ENCODE data around the gene PPIH. TPM values are rescaled to one million over a fixed set of nuclear protein-coding genes. Genes with fewer than 3 reads are reported as not detected.
"Not testable (repeated sequence)": the region's sequence is repeated elsewhere in the genome, so short reads cannot be mapped to it uniquely, and the experiment has no call there.

PPIH gene
- total RNA-seq (10 to 100 TPM; 31.1 to 39.2 TPM), total RNA-seq (25.4 to 42.2 reads per million in 2 donors)

DNA sequence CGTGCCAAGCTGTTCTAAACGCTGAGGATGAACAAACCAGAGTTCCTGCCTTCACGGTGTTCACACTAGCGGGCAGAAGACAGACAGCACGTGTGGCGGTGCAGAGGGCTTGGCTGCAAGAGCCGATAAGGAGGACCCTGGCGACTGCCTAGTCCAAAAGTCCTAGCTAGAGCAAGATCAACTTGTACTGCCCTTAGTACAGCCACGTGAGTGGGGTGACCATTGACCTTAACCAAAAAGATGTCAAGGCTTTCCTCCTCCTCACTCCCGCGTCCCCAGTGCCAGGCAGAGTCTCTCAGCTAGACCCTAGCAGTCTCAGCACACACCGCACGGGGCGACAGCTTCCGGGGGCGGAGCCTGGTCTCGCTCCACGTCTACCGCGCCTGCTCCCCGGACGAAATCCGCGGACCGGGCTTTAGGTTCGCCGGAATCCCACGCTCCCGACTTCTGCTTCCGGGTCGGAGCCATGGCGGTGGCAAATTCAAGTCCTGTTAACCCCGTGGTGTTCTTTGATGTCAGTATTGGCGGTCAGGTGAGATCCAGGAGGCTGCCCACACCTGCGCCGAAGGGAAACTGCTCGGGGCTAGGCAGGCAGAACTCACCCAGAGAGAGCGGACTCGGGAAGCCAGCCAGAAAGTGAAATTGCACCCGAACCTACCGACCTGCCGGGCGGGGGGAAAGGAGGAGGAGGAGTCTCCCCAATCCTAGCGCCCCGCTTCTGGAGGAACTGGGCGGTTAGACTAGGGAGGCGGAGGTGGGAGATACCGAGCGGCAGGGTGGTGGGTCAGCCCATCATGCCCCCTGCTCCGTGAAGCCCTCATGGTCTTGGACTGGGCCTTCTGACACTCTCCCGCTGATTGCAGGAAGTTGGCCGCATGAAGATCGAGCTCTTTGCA is at the start of gene PPIH:
Gene PPIH (plus strand): TSS at position 443 of the 896 bp plus-strand sequence. CDS start 24 bp downstream, at position 467.
- ATAC-seq: peak; percentile 99
- H3K9me3 ChIP-seq (ENCODE audit: control insufficient read depth, low read length, poor library complexity, severe bottlenecking): no peaks in the 10 kb centered on the region
- H3K4me3 Mint-ChIP-seq: peak within 1 kb of the TSS; percentile 98
- H3K36me3 Mint-ChIP-seq (ENCODE audit: low read depth): peaks cover 2% of the 10 kb centered on the region
- no peaks in the 10 kb centered on the region for H3K27me3 Mint-ChIP-seq
- peaks cover 23% of the 10 kb centered on the region for H3K4me1 Mint-ChIP-seq
- H3K27ac Mint-ChIP-seq: peak within 1 kb of the TSS; percentile 88
- peak; percentile 87 to 89 (median 89) for DNase-seq

DNA sequence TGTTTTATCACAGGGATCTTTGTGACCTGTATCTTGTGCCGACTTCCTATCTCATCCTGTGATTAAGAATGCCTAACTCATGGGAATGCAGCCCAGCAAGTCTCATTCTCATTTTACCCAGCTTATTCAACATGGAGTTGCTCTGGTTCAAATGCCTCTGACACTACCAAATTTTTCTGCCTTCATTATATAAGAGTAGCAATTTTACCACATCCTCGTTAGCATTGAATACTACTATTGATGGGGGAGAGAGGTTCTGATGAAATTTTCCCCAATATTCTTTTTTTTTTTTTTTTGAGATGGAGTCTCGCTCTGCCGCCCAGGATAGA is 44.5 kb upstream of the PPIH start:
- H3K27me3 Mint-ChIP-seq: no peaks in the 10 kb centered on the region
- H3K27ac Mint-ChIP-seq: no peak overlapping the region
- ATAC-seq: no peak
- H3K36me3 Mint-ChIP-seq (ENCODE audit: low read depth): no peaks in the 10 kb centered on the region
- H3K4me1 Mint-ChIP-seq: no peaks in the 10 kb centered on the region
- no peaks in the 10 kb centered on the region for H3K9me3 ChIP-seq (ENCODE audit: control insufficient read depth, low read length, poor library complexity, severe bottlenecking)
- H3K4me3 Mint-ChIP-seq: no peak overlapping the region
- DNase-seq: no peak

DNA sequence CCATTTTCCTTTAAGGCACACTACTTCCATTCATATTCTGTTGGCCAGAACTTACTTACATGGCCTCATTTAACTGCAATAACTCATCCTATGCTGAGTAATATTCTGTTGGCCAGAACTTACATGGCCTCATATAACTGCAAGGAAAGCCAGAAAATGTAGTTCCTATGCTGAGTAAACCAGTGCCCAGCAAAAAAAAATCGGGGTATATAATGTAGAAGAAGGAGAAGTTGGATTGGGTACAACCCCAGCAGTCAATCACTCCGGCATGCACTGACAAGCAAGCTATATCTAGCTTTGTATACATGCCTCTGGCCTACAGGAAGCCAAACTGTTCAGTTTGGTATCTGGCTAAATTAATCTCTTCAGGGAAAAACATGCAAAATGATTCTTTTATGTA is 39.4 kb upstream of the PPIH start:
- H3K36me3 Mint-ChIP-seq (ENCODE audit: low read depth): no peaks in the 10 kb centered on the region
- H3K4me1 Mint-ChIP-seq: no peaks in the 10 kb centered on the region
- H3K27me3 Mint-ChIP-seq: no peaks in the 10 kb centered on the region
- H3K9me3 ChIP-seq (ENCODE audit: control insufficient read depth, low read length, poor library complexity, severe bottlenecking): no peaks in the 10 kb centered on the region
- no peak overlapping the region for H3K4me3 Mint-ChIP-seq
- ATAC-seq (no peak), DNase-seq (no peak)
- no peak overlapping the region for H3K27ac Mint-ChIP-seq

DNA sequence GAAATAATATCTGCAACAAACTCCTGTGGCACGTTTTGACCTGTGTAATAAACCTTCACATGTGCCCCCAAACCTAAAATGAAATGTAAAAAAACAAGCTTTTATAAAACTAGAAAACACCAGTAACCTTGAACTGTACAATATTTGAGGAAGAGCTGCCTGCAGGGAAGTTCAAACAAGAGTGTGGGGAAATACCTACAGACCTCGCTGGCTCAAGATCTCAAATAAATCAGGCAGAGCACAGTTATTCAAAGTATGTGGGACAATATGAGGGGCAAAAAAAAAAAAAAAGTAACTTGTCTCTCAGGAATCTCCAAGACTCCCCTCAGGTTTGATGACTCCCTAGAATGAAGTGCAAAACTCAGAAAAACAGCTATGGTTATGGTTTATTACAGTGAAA is 37.9 kb upstream of the PPIH start:
- H3K27ac Mint-ChIP-seq: no peak overlapping the region
- no peaks in the 10 kb centered on the region for H3K4me1 Mint-ChIP-seq

DNA sequence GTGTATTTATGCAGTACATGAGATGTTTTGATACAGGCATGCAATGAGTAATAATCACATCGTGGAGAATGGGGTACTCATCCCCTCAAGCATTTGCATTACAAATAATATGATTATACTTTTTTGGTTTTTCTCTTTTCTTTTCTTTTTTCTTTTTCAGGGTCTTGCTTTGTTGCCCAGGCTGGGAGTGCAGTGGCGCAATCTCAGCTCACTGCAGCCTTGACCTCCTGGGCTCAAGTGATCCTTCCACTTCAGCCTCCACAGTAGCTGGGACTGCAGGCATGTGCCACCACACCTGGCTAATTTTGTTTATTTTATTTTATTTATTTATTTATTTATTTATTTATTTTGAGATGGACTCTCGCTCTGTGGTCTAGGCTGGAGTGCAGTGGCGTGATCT is 37.0 kb upstream of the PPIH start:
- H3K4me1 Mint-ChIP-seq; H3K36me3 Mint-ChIP-seq (ENCODE audit: low read depth); H3K27me3 Mint-ChIP-seq; H3K9me3 ChIP-seq (ENCODE audit: control insufficient read depth, low read length, poor library complexity, severe bottlenecking); H3K4me3 Mint-ChIP-seq; DNase-seq; ATAC-seq; H3K27ac Mint-ChIP-seq: not testable (repeated sequence)

More for the DNA sequence above, 37.9 kb upstream of the PPIH start:
- Mint-ChIP-seq H3K27me3 (no peaks in the 10 kb centered on the region), H3K36me3 (ENCODE audit: low read depth) (peaks cover 4% of the 10 kb centered on the region), H3K4me3 (no peak overlapping the region)
- no peak for DNase-seq
- no peak for ATAC-seq
- H3K9me3 ChIP-seq (ENCODE audit: control insufficient read depth, low read length, poor library complexity, severe bottlenecking): no peaks in the 10 kb centered on the region

DNA sequence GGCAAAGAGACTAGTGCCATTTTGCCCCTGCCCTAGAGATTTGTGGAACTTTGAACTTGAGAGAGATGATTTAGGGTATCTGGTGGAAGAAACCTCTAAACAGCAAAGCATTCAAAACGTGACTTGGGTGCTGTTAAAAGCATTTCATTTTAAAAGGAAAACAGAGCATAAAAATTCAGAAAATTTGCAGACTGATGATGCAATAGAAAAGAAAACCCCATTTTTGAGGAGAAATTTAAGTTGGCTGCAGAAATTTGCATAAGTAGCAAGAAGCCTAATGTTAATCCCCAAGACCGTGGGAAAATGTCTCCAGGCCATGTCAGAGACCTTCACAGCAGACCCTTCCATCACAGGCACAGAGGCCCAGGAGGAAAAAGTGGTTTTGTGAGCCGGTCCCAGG is 31.0 kb upstream of the PPIH start:
- not testable (repeated sequence) for DNase-seq; H3K27ac Mint-ChIP-seq; H3K4me1 Mint-ChIP-seq; H3K36me3 Mint-ChIP-seq (ENCODE audit: low read depth); ATAC-seq; H3K4me3 Mint-ChIP-seq; H3K9me3 ChIP-seq (ENCODE audit: control insufficient read depth, low read length, poor library complexity, severe bottlenecking); H3K27me3 Mint-ChIP-seq

DNA sequence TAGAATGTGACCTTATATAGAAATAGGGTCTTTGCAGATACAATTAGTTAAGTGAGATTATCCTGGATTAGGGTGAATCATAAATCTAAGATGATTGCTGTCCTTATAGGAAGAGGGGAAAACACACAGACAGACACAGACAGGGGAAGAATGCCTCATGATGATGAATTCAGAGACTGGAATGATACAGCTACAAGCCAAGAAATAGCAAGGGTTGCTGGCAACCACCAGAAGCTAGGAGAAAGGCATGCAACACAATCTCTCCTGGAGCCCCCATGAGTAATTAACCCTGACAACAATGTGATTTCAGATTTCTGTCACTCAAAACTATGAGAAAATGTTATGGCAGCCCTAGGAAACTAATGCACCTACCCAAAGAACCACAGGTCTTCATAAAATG is 19.1 kb upstream of the PPIH start:
- H3K27ac Mint-ChIP-seq: no peak overlapping the region

DNA sequence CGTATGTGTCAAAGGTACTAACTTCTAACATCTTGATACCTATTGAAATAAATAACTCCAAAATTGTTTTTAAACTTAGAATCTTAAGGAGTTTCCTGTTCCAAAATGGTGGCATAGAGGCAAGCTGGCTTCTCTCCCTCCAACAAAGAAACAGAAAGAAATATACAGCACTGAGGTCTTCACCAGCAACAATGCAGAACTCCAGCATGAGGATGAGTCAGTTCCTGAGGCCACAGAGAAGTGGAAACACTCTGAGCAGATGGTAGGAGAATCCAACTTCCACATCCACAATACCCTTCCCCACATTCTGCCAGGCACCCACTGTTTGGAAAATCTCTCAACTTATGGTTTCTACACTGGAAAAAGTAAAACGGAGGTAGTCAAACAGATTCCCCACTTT is 12.2 kb upstream of the PPIH start:
- H3K27ac Mint-ChIP-seq: no peak overlapping the region
- H3K9me3 ChIP-seq (ENCODE audit: control insufficient read depth, low read length, poor library complexity, severe bottlenecking): no peaks in the 10 kb centered on the region
- DNase-seq: no peak
- peaks cover 2% of the 10 kb centered on the region for H3K36me3 Mint-ChIP-seq (ENCODE audit: low read depth)
- H3K27me3 Mint-ChIP-seq: no peaks in the 10 kb centered on the region
- no peak for ATAC-seq
- no peaks in the 10 kb centered on the region for H3K4me1 Mint-ChIP-seq
- no peak overlapping the region for H3K4me3 Mint-ChIP-seq

More for the DNA sequence above, 19.1 kb upstream of the PPIH start:
- no peaks in the 10 kb centered on the region for H3K27me3 Mint-ChIP-seq
- no peaks in the 10 kb centered on the region for H3K4me1 Mint-ChIP-seq
- H3K9me3 ChIP-seq (ENCODE audit: control insufficient read depth, low read length, poor library complexity, severe bottlenecking): no peaks in the 10 kb centered on the region
- ATAC-seq (no peak), DNase-seq (no peak)
- peaks cover 2% of the 10 kb centered on the region for H3K36me3 Mint-ChIP-seq (ENCODE audit: low read depth)
- H3K4me3 Mint-ChIP-seq: no peak overlapping the region

DNA sequence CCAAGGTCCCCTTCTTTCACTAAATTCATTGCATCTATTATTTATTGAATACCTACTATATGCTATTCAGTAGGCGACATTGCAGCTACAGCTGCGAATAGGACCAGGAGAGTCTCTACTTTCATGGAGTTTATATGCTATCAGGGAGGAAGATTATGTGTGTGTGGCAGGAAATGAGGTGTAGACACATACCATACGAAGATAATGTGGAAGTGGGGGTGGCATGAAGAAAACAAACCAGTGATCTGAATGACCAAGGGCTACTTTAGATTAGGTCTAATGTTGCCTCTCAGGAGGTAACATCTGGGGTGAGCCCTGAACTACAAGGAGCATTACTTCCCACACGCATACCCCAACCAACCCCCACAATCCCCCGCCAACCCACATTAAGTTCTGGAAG is 1.0 kb upstream of the PPIH start:
- peak overlapping the region; percentile 88 for H3K27ac Mint-ChIP-seq
- H3K27me3 Mint-ChIP-seq: no peaks in the 10 kb centered on the region
- ATAC-seq (no peak), DNase-seq (no peak)
- peaks cover 23% of the 10 kb centered on the region for H3K4me1 Mint-ChIP-seq
- peak overlapping the region; percentile 98 for H3K4me3 Mint-ChIP-seq
- H3K9me3 ChIP-seq (ENCODE audit: control insufficient read depth, low read length, poor library complexity, severe bottlenecking): no peaks in the 10 kb centered on the region
- H3K36me3 Mint-ChIP-seq (ENCODE audit: low read depth): peaks cover 2% of the 10 kb centered on the region

DNA sequence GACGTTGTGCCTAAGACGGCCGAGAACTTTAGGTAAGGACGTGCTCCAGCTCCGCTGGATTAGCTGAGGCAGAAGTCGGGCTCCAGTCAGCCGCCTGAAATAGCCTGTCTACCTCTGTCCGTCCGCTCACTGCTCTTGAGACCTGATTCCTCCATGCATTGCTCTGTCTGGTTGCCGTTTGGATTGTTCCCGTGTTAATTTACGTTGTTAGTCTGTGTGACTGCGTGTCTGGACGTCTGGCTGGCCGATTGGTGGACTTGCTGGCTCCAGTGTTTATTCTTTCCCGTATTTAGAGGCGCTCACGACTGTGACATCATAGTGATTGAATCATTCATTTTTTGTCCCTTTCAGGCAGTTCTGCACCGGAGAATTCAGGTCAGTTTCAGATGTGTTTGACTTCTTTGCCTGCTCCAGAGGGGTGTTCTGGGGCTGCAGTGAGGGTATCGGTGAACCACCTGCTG is 684 bp downstream of the PPIH start:
- Mint-ChIP-seq H3K27ac (peak overlapping the region; percentile 88), H3K27me3 (no peaks in the 10 kb centered on the region), H3K36me3 (ENCODE audit: low read depth) (peaks cover 2% of the 10 kb centered on the region), H3K4me3 (peak overlapping the region; percentile 98), H3K4me1 (peaks cover 23% of the 10 kb centered on the region)
- DNase-seq (no peak), ATAC-seq (no peak)
- no peaks in the 10 kb centered on the region for H3K9me3 ChIP-seq (ENCODE audit: control insufficient read depth, low read length, poor library complexity, severe bottlenecking)

DNA sequence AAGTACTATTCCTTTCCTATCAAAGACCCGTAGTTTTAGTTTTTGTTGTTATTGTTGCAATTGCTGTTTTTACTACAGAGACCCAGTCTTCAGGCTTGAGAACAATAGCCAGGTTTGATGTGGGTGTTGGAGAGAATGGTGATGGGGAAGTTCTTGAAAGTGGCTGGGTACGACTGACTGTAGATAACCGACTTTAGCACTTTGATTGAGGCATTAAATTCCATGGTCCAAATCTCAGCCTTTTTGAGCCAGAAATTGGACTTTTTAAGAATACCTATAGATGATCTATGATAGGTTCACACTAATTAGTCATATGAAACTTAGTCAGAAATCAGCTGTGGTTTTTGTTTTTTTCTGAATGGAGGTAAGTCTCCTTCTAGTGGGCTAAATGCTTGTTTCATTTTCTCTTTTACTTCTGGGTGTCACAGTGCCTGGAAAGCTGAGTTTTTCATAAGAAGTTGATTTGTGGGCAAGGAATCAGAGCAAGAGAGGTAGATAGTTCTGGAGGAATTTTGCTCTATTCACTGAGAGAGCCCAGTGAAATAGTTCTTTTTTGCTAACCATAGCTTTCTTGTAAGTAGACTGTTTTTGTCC is 2.8 kb downstream of the PPIH start:
- ATAC-seq: no peak
- Mint-ChIP-seq H3K27me3 (no peaks in the 10 kb centered on the region), H3K36me3 (ENCODE audit: low read depth) (peaks cover 2% of the 10 kb centered on the region), H3K4me1 (peaks cover 23% of the 10 kb centered on the region), H3K4me3 (peak overlapping the region; percentile 57), H3K27ac (no peak overlapping the region)
- H3K9me3 ChIP-seq (ENCODE audit: control insufficient read depth, low read length, poor library complexity, severe bottlenecking): no peaks in the 10 kb centered on the region
- DNase-seq: no peak

DNA sequence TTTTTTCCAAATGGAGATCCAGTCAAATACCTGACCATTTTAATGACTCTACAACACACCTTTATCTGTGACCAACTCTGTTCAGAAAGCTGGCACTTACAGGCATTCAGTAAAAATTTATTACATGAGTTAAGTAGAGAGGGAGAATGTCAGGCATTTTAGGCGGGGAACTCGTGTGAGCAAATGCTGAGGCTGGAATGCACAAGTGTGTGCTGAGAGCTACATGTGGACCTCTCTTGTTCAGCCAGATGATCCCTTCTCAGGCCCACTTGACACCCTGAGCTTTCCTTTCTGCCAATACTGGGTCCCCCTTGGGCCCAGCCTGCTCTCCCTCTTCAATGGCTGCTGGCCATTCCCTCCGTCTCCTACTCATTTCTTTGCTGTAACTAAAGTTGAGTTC is 11.7 kb downstream of the PPIH start:
- no peak overlapping the region for H3K27ac Mint-ChIP-seq

DNA sequence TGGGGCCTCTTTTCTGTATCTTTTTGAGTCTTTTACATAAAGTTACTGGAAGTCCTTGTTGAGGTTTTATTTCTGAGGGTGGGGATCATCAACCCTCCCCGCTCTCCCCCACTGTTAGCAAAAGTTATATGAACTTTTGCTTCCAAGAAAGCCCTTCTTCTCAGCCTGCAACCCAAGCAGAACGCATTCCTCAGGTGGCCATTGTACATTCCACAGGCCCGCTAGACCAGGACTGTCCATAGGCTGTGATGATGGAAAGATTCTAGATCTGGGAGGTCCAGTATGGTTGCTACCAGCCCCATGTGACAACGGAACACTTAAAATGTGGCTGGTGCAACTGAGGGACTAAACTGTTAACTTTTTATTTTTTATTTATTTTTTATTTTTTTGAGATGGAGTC is 12.2 kb downstream of the PPIH start:
- peaks cover 3% of the 10 kb centered on the region for H3K4me1 Mint-ChIP-seq
- H3K27me3 Mint-ChIP-seq: no peaks in the 10 kb centered on the region
- H3K36me3 Mint-ChIP-seq (ENCODE audit: low read depth): peaks cover 17% of the 10 kb centered on the region
- ATAC-seq: no peak
- no peak overlapping the region for H3K4me3 Mint-ChIP-seq
- no peak for DNase-seq
- no peaks in the 10 kb centered on the region for H3K9me3 ChIP-seq (ENCODE audit: control insufficient read depth, low read length, poor library complexity, severe bottlenecking)
- no peak overlapping the region for H3K27ac Mint-ChIP-seq

More for the DNA sequence above, 11.7 kb downstream of the PPIH start:
- Mint-ChIP-seq H3K4me1 (peaks cover 3% of the 10 kb centered on the region), H3K27me3 (no peaks in the 10 kb centered on the region), H3K4me3 (no peak overlapping the region), H3K36me3 (ENCODE audit: low read depth) (peaks cover 17% of the 10 kb centered on the region)
- H3K9me3 ChIP-seq (ENCODE audit: control insufficient read depth, low read length, poor library complexity, severe bottlenecking): no peaks in the 10 kb centered on the region
- DNase-seq (no peak), ATAC-seq (no peak)

Data from T-helper 17 cell (primary cell).